GM12878 (cell line): Measurements from ENCODE around the gene KRTAP10-3. TPM values are rescaled to one million over a fixed set of nuclear protein-coding genes. Genes with fewer than 3 reads are reported as not detected.

Experiments used
- ATAC-seq: fragments of 200-7000 bp; cut with Tn5 transposase; 3 replicates; pipeline ENCODE4 v1.9.1; 2020; ENCODE audit warnings: mild to moderate bottlenecking, moderate library complexity
- BruUV-seq: library from RNA; stranded (reverse); fragments of 400-500 nt; replicated peaks from 2 replicates; lab custom pipeline; 2021; lab: Mats Ljungman, UMichigan
- CTCF ChIA-PET: fragments of 300-600 bp; sonication (Branson Sonifier 250); formaldehyde crosslinking; extraction: SDS; loops from one replicate; lab custom pipeline; 2021; ENCODE audit warnings: inconsistent platforms; lab: Yijun Ruan, JAX
- POLR2A ChIA-PET: fragments of 350-600 bp; formaldehyde crosslinking; extraction: SDS; loops from one replicate; lab custom pipeline; 2021; ENCODE audit warnings: inconsistent platforms; lab: Charles Lee
- RAD21 ChIA-PET: fragments of 300-600 bp; sonication (Branson Sonifier 250); formaldehyde crosslinking; loops from one replicate; lab custom pipeline; 2023; ENCODE audit warnings: antibody characterized with exemption; ENCODE audit not compliant: unreplicated experiment; lab: Charles Lee
- SMC1A ChIA-PET: fragments of 300-600 bp; sonication (Branson Sonifier 250); formaldehyde crosslinking; loops from one replicate; lab custom pipeline; 2023; ENCODE audit not compliant: unreplicated experiment, uncharacterized antibody; lab: Charles Lee
- DNase-seq: peaks from one replicate; pipeline ENCODE4 v3.0.0-alpha.2; 2011; ENCODE audit warnings: low read depth, low spot score
- FAIRE-seq: peaks from 3 replicates; lab custom pipeline; 2011; peaks lifted over from hg19 to GRCh38; lab: Jason Lieb, UNC
- H2AFZ ChIP-seq: 2 replicates; pipeline ENCODE4 v1.6.0; 2011; ENCODE audit warnings: low read depth, low read length, control low read depth; ENCODE audit not compliant: control insufficient read depth
- H3K27ac ChIP-seq: 2 replicates; pipeline ENCODE4 v1.5.1; 2011; ENCODE audit warnings: control low read depth; ENCODE audit not compliant: control insufficient read depth, insufficient read depth
- H3K27me3 ChIP-seq, 2 experiments: replicated peaks in 1 of 2; 2 replicates each; pipeline versions ENCODE4 v1.6.0 to v1.6.1; 2011; ENCODE audit warnings: low read length in 1 of 2; ENCODE audit not compliant: control insufficient read depth in 2 of 2, insufficient read depth in 2 of 2
- H3K36me3 ChIP-seq, 2 experiments: 2 replicates each; pipeline ENCODE4 v1.5.1; 2011; ENCODE audit warnings: low read length in 1 of 2; ENCODE audit not compliant: control insufficient read depth in 2 of 2, insufficient read depth in 2 of 2
- H3K4me1 ChIP-seq: 2 replicates; pipeline ENCODE4 v1.6.1; 2011; ENCODE audit warnings: mild to moderate bottlenecking, low read length, moderate library complexity, mixed read lengths; ENCODE audit not compliant: control insufficient read depth, insufficient read depth
- H3K4me2 ChIP-seq: 2 replicates; pipeline ENCODE4 v1.6.0; 2011; ENCODE audit warnings: control low read depth; ENCODE audit not compliant: control insufficient read depth, insufficient read depth
- H3K4me3 ChIP-seq: fragments of 200-600 bp; sonication (generic); 2 replicates; pipeline ENCODE4 v1.5.1; 2016
- H3K79me2 ChIP-seq: 2 replicates; pipeline ENCODE4 v1.6.0; 2011; ENCODE audit warnings: low read length; ENCODE audit not compliant: control insufficient read depth, insufficient read depth
- H3K9ac ChIP-seq: 2 replicates; pipeline ENCODE4 v1.8.0; 2011; ENCODE audit warnings: low read length, control low read depth, mixed read lengths; ENCODE audit not compliant: control insufficient read depth, insufficient read depth
- H3K9me3 ChIP-seq: replicated peaks from 3 replicates; pipeline ENCODE4 v1.5.1; 2011; ENCODE audit warnings: mild to moderate bottlenecking, low read length; ENCODE audit not compliant: control insufficient read depth, insufficient read depth
- H4K20me1 ChIP-seq: 2 replicates; pipeline ENCODE4 v1.6.0; 2011; ENCODE audit not compliant: control insufficient read depth, insufficient read depth
- BMI1 ChIP-seq: fragments of 450-650 bp; IDR thresholded peaks from 2 replicates; pipeline ENCODE4 v1.6.1; 2016; ENCODE audit warnings: mild to moderate bottlenecking, moderate library complexity, borderline replicate concordance
- GABPA ChIP-seq: IDR thresholded peaks from 2 replicates; pipeline ENCODE4 v1.6.1; 2014; ENCODE audit warnings: antibody characterized with exemption, low read depth, mild to moderate bottlenecking, inconsistent platforms
- HDAC6 ChIP-seq: fragments of 200-600 bp; sonication (generic); IDR thresholded peaks from one replicate; pipeline ENCODE4 v1.8.0; 2017; ENCODE audit warnings: antibody characterized with exemption; ENCODE audit not compliant: unreplicated experiment
- NR2C1 ChIP-seq: fragments of 450-650 bp; IDR thresholded peaks from 2 replicates; pipeline ENCODE4 v1.6.1; 2017; ENCODE audit warnings: antibody characterized with exemption, mild to moderate bottlenecking, moderate library complexity
- WGBS: methylation state at CpG from one replicate; pipeline ENCODE4 v1.1.6; 2016; ENCODE audit warnings: low lambda C conversion rate; ENCODE audit not compliant: insufficient replicate concordance, insufficient coverage; ENCODE audit errors: missing lambda C conversion rate; 5-methylcytosine and 5-hydroxymethylcytosine counted together
- in situ Hi-C: fragments of 300-500 bp; cut with MboI; formaldehyde crosslinking; loops from 9 replicates; pipeline ENCODE4 v1.14.3; 2018; ENCODE audit warnings: mixed read lengths
- intact Hi-C: fragments of 100-400 bp; cut with micrococcal nuclease; formaldehyde crosslinking; loops from one replicate; pipeline ENCODE4 v1.14.2; 2022; ENCODE audit not compliant: unreplicated experiment
- polyA plus RNA-seq, 11 experiments: library from polyadenylated mRNA; depleted of rRNA in 4 of 11; unstranded in 6 of 11; stranded (reverse) in 5 of 11; fragments of >200 nt; fragmentation: Nextera tagmentation in 4 of 11; fragmentation: Illumina TruSeq in 1 of 11; extraction: Ambion mirVana in 4 of 11; extraction: Trizol in 1 of 11; gene quantifications; 1 replicate in 1 of 11; 2 replicates in 10 of 11; pipeline versions ENCODE4 v1.2.1 to v1.2.3, GENCODE V29; 2011 to 2016; ENCODE audit warnings: inconsistent platforms in 2 of 11, missing spikeins in 2 of 11, low read depth in 1 of 11
- total RNA-seq, 4 experiments: library from RNA; depleted of rRNA in 3 of 4; stranded (reverse); fragments of >200 nt in 3 of 4; fragmentation: Illumina TruSeq in 1 of 4; extraction: Trizol in 1 of 4; gene quantifications; 2 replicates each; pipeline versions ENCODE4 v1.2.1 to v1.2.3, GENCODE V29; 2013 to 2021
- TF ChIP-seq, protein P1 (sequence below): fragments of 450-650 bp; formaldehyde crosslinking; IDR thresholded peaks from 2 replicates; pipeline ENCODE4 v1.5.0; 2022; ENCODE audit warnings: mild to moderate bottlenecking, missing genetic modification characterization
- TF ChIP-seq, protein P2 (sequence below): fragments of 450-650 bp; IDR thresholded peaks from 2 replicates; pipeline ENCODE4 v1.6.1; 2016; ENCODE audit warnings: mild to moderate bottlenecking, moderate library complexity, borderline replicate concordance
- TF ChIP-seq, protein P3 (sequence below): IDR thresholded peaks from 2 replicates; pipeline ENCODE4 v1.6.1; 2012; ENCODE audit warnings: improper control_type of control experiment, low read depth, low read length; ENCODE audit not compliant: insufficient replicate concordance

The KRTAP10-3 gene
- total and polyA plus RNA-seq, 10 of the 15 experiments (the other 5 are each of a cell fraction or from before 2014, with no cell fraction given), result not detected

DNA sequence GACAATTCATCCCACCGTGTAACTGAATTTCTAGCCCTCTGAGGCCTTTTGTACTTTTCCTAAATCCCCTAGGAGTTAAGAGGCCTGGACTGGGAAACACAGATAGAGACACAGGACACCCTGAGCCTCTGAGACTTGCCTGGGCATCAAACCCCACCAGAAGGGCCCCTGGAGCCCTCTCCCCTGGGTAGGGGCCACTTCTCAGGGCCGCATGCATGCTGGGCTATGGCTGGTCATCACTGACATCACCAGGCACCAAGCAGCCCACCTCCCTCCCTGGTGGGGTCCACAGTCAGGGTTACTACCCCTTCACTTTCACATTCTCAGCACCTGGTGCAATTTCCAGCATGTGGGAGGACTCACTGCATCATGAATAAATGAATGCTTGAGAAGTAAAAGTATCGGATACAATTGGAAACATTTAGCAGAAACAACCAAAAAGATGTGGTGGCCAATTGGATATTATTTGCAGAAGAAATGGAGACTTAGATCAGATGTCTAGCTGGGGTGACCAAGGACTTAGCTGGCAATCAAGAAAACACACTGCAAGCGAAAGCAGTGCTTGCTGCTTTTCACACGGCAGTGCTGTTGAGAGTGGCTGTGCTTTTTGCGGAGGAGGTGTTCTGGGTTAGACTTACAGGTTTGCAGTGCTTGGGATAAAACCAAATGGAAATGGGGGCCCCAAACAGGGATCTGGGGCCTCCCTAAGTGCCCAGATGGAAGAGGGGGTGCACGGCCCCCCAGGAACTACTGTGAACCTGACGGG lies 40.9 kb upstream of the KRTAP10-3 start (continued):
- TF ChIP-seq, protein P1, sequence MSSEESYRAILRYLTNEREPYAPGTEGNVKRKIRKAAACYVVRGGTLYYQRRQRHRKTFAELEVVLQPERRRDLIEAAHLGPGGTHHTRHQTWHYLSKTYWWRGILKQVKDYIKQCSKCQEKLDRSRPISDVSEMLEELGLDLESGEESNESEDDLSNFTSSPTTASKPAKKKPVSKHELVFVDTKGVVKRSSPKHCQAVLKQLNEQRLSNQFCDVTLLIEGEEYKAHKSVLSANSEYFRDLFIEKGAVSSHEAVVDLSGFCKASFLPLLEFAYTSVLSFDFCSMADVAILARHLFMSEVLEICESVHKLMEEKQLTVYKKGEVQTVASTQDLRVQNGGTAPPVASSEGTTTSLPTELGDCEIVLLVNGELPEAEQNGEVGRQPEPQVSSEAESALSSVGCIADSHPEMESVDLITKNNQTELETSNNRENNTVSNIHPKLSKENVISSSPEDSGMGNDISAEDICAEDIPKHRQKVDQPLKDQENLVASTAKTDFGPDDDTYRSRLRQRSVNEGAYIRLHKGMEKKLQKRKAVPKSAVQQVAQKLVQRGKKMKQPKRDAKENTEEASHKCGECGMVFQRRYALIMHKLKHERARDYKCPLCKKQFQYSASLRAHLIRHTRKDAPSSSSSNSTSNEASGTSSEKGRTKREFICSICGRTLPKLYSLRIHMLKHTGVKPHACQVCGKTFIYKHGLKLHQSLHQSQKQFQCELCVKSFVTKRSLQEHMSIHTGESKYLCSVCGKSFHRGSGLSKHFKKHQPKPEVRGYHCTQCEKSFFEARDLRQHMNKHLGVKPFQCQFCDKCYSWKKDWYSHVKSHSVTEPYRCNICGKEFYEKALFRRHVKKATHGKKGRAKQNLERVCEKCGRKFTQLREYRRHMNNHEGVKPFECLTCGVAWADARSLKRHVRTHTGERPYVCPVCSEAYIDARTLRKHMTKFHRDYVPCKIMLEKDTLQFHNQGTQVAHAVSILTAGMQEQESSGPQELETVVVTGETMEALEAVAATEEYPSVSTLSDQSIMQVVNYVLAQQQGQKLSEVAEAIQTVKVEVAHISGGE (CRISPR knock-in tag), result no peak
- no peak for TF ChIP-seq NR2C1

DNA sequence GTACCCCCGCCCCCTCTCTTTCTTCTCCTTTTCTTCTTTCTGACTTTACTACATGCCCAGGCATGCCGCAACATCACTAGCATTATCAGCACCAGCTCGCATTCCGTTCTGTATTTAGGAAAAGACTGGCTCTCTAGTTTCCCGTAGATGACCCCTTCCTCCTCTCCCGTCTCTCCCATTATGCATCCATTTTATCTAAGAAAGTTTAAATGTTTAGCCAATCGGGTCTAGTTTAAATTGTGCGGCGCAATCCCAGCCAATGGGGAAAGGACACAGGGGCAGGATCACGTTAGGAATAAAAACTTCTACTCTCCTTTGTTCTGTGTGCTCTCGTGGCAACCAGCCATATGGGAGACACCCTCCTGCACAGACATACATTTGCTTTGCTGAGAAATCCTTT lies 39.5 kb upstream of the KRTAP10-3 start:
- H3K36me3 ChIP-seq, result no peaks in the 10 kb centered on the region
- no peaks in the 10 kb centered on the region for H3K79me2 ChIP-seq
- no peaks in the 10 kb centered on the region for H4K20me1 ChIP-seq
- 60% methylated on average over 11 of the region's 11 CpGs for WGBS
- no peak overlapping the region for H3K27ac ChIP-seq
- DNase-seq, result no peak
- intact Hi-C loops (no loop called here), in situ Hi-C loops (no loop called here)
- ChIA-PET POLR2A (no interaction called here), CTCF (no interaction called here), SMC1A (no interaction called here), RAD21 (no interaction called here)
- no peak overlapping the region for H3K4me3 ChIP-seq
- H3K9me3 ChIP-seq, result no peaks in the 10 kb centered on the region; the same call in 2 of the 3 replicates
- no peak overlapping the region for H3K4me2 ChIP-seq
- H3K27me3 ChIP-seq, result no peaks in the 10 kb centered on the region
- H3K4me1 ChIP-seq, result no peaks in the 10 kb centered on the region
- no TSS peak for BruUV-seq
- no peak overlapping the region for H3K9ac ChIP-seq
- no peak for ATAC-seq
- FAIRE-seq, result no peak
- no peak overlapping the region for H2AFZ ChIP-seq
- TF ChIP-seq, protein P2, sequence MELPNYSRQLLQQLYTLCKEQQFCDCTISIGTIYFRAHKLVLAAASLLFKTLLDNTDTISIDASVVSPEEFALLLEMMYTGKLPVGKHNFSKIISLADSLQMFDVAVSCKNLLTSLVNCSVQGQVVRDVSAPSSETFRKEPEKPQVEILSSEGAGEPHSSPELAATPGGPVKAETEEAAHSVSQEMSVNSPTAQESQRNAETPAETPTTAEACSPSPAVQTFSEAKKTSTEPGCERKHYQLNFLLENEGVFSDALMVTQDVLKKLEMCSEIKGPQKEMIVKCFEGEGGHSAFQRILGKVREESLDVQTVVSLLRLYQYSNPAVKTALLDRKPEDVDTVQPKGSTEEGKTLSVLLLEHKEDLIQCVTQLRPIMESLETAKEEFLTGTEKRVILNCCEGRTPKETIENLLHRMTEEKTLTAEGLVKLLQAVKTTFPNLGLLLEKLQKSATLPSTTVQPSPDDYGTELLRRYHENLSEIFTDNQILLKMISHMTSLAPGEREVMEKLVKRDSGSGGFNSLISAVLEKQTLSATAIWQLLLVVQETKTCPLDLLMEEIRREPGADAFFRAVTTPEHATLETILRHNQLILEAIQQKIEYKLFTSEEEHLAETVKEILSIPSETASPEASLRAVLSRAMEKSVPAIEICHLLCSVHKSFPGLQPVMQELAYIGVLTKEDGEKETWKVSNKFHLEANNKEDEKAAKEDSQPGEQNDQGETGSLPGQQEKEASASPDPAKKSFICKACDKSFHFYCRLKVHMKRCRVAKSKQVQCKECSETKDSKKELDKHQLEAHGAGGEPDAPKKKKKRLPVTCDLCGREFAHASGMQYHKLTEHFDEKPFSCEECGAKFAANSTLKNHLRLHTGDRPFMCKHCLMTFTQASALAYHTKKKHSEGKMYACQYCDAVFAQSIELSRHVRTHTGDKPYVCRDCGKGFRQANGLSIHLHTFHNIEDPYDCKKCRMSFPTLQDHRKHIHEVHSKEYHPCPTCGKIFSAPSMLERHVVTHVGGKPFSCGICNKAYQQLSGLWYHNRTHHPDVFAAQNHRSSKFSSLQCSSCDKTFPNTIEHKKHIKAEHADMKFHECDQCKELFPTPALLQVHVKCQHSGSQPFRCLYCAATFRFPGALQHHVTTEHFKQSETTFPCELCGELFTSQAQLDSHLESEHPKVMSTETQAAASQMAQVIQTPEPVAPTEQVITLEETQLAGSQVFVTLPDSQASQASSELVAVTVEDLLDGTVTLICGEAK, result no peak
- TF ChIP-seq HDAC6 (no peak), BMI1 (no peak), GABPA (no peak)
- TF ChIP-seq, protein P3, sequence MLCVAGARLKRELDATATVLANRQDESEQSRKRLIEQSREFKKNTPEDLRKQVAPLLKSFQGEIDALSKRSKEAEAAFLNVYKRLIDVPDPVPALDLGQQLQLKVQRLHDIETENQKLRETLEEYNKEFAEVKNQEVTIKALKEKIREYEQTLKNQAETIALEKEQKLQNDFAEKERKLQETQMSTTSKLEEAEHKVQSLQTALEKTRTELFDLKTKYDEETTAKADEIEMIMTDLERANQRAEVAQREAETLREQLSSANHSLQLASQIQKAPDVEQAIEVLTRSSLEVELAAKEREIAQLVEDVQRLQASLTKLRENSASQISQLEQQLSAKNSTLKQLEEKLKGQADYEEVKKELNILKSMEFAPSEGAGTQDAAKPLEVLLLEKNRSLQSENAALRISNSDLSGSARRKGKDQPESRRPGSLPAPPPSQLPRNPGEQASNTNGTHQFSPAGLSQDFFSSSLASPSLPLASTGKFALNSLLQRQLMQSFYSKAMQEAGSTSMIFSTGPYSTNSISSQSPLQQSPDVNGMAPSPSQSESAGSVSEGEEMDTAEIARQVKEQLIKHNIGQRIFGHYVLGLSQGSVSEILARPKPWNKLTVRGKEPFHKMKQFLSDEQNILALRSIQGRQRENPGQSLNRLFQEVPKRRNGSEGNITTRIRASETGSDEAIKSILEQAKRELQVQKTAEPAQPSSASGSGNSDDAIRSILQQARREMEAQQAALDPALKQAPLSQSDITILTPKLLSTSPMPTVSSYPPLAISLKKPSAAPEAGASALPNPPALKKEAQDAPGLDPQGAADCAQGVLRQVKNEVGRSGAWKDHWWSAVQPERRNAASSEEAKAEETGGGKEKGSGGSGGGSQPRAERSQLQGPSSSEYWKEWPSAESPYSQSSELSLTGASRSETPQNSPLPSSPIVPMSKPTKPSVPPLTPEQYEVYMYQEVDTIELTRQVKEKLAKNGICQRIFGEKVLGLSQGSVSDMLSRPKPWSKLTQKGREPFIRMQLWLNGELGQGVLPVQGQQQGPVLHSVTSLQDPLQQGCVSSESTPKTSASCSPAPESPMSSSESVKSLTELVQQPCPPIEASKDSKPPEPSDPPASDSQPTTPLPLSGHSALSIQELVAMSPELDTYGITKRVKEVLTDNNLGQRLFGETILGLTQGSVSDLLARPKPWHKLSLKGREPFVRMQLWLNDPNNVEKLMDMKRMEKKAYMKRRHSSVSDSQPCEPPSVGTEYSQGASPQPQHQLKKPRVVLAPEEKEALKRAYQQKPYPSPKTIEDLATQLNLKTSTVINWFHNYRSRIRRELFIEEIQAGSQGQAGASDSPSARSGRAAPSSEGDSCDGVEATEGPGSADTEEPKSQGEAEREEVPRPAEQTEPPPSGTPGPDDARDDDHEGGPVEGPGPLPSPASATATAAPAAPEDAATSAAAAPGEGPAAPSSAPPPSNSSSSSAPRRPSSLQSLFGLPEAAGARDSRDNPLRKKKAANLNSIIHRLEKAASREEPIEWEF, result no peak
